ENCODE measurements around the gene PTF1A.

PTF1A gene

GRCh38 chr10:23186178-23186577, 5.9 kb upstream of the PTF1A start:
- no peak for DNase-seq (ENCODE audit: extremely low read depth in 1 of 2, low read depth in 1 of 2)

- DNase-seq (ENCODE audit: extremely low read depth in 1 of 2, low read depth in 1 of 2) = no peak
Measured at GRCh38 chr10:23186697-23187096, 5.4 kb upstream of the PTF1A start.

- DNase-seq (ENCODE audit: extremely low read depth in 1 of 2, low read depth in 1 of 2) = no peak
Measured at GRCh38 chr10:23187155-23187554, 5.0 kb upstream of the PTF1A start.

GRCh38 chr10:23189024-23189423, 3.1 kb upstream of the PTF1A start:
- no peak for DNase-seq (ENCODE audit: extremely low read depth in 1 of 2, low read depth in 1 of 2)

GRCh38 chr10:23190872-23191763, 994 bp upstream of the PTF1A start:
- DNase-seq (ENCODE audit: extremely low read depth in 1 of 2, low read depth in 1 of 2) = no peak

GRCh38 chr10:23192712-23193434, 761 bp downstream of the PTF1A start:
- no peak for DNase-seq (ENCODE audit: extremely low read depth in 1 of 2, low read depth in 1 of 2)

GRCh38 chr10:23193435-23194074, 1.4 kb downstream of the PTF1A start:
- DNase-seq (ENCODE audit: extremely low read depth in 1 of 2, low read depth in 1 of 2) = no peak

- no peak for DNase-seq (ENCODE audit: extremely low read depth in 1 of 2, low read depth in 1 of 2)
Measured at GRCh38 chr10:23194471-23194965, 2.4 kb downstream of the PTF1A start.

- no peak for DNase-seq (ENCODE audit: extremely low read depth in 1 of 2, low read depth in 1 of 2)
Measured at GRCh38 chr10:23194966-23195845, 3.1 kb downstream of the PTF1A start.

GRCh38 chr10:23195846-23196600, 3.9 kb downstream of the PTF1A start:
- DNase-seq (ENCODE audit: extremely low read depth in 1 of 2, low read depth in 1 of 2) = no peak

- no peak for DNase-seq (ENCODE audit: extremely low read depth in 1 of 2, low read depth in 1 of 2)
Measured at GRCh38 chr10:23196915-23197314, 4.8 kb downstream of the PTF1A start.

GRCh38 chr10:23197416-23197861, 5.3 kb downstream of the PTF1A start:
- DNase-seq (ENCODE audit: extremely low read depth in 1 of 2, low read depth in 1 of 2) = no peak

GRCh38 chr10:23198610-23198939, 6.5 kb downstream of the PTF1A start:
- no peak for DNase-seq (ENCODE audit: extremely low read depth in 1 of 2, low read depth in 1 of 2)

GRCh38 chr10:23198940-23199767, 7.0 kb downstream of the PTF1A start:
- no peak for DNase-seq (ENCODE audit: extremely low read depth in 1 of 2, low read depth in 1 of 2)

- DNase-seq (ENCODE audit: extremely low read depth in 1 of 2, low read depth in 1 of 2) = no peak
Measured at GRCh38 chr10:23199768-23200511, 7.8 kb downstream of the PTF1A start.

- no peak for DNase-seq (ENCODE audit: extremely low read depth in 1 of 2, low read depth in 1 of 2)
Measured at GRCh38 chr10:23200586-23200985, 8.5 kb downstream of the PTF1A start.

GRCh38 chr10:23200997-23201652, 9.0 kb downstream of the PTF1A start:
- no peak for DNase-seq (ENCODE audit: extremely low read depth in 1 of 2, low read depth in 1 of 2)

- no peak for DNase-seq (ENCODE audit: extremely low read depth in 1 of 2, low read depth in 1 of 2)
Measured at GRCh38 chr10:23201837-23202236, 9.7 kb downstream of the PTF1A start.
